ENCODE results near the gene PIEZO2.
"Not testable (repeated sequence)": the region's sequence is repeated elsewhere in the genome, so short reads cannot be mapped to it uniquely, and the experiment has no call there.

The PIEZO2 gene

GRCh38 chr18:10852385-10853303 lies 296.7 kb downstream of the PIEZO2 start:
- no peak overlapping the region for H3K27ac Mint-ChIP-seq
- no peak overlapping the region for H3K4me3 Mint-ChIP-seq
- H3K27me3 Mint-ChIP-seq = peaks cover 14% of the 10 kb centered on the region
- no peaks in the 10 kb centered on the region for H3K36me3 Mint-ChIP-seq (ENCODE audit: low read depth)
- H3K4me1 Mint-ChIP-seq (ENCODE audit: low read depth) = no peaks in the 10 kb centered on the region
- no peaks in the 10 kb centered on the region for H3K9me3 Mint-ChIP-seq

DNA sequence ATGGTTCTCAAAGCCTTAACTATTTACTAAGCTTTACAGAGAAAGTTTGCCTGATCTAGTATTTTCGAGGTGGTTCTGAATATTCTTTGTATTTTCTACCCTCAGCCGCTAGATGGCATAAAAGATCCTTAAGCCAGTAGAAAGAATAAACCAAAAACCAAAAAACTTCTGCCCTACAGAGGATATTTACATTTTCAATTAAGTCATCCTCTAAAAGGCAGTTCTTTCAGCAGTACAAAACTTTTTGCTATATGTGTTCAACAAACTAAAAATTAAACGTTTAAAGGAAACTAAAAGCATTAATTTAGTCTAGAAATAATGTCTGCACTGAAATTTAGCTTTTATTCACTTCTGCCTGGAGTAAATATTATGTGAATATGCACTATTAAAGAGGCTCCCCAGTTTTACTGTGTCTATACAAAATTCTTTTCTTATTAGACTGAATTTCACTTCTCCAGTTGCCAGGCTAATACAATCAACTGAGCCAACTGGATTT lies 297.5 kb downstream of the PIEZO2 start:
- Mint-ChIP-seq H3K4me1 (ENCODE audit: low read depth) (no peaks in the 10 kb centered on the region), H3K27me3 (peaks cover 11% of the 10 kb centered on the region), H3K9me3 (no peaks in the 10 kb centered on the region), H3K4me3 (no peak overlapping the region), H3K36me3 (ENCODE audit: low read depth) (no peaks in the 10 kb centered on the region), H3K27ac (no peak overlapping the region)

GRCh38 chr18:10850840-10851239 lies 298.5 kb downstream of the PIEZO2 start:
- no peaks in the 10 kb centered on the region for H3K36me3 Mint-ChIP-seq (ENCODE audit: low read depth)
- H3K4me1 Mint-ChIP-seq (ENCODE audit: low read depth) = no peaks in the 10 kb centered on the region
- H3K27me3 Mint-ChIP-seq = peaks cover 9% of the 10 kb centered on the region
- H3K27ac Mint-ChIP-seq = no peak overlapping the region
- no peaks in the 10 kb centered on the region for H3K9me3 Mint-ChIP-seq
- H3K4me3 Mint-ChIP-seq = no peak overlapping the region

DNA sequence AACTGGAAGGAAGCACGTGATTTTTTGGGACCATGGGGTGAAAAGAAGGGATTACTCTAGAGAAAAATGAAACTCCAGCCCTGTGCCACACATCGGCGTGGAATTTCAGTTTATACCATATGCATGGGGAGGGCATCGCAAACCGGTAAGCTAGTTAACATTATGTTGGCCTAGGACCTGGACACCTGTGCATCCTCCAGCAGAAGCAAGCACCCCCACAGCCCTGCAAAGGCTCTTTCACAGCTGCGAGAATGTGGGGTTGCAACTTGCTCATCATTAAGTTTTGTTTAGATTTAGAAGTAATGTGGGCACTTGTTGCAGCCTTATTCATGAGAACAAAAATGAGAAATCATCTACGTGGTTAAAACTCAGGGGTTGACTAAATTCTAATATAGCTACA lies 299.2 kb downstream of the PIEZO2 start:
- Mint-ChIP-seq H3K4me1 (ENCODE audit: low read depth) (no peaks in the 10 kb centered on the region), H3K27ac (no peak overlapping the region), H3K4me3 (no peak overlapping the region)

DNA sequence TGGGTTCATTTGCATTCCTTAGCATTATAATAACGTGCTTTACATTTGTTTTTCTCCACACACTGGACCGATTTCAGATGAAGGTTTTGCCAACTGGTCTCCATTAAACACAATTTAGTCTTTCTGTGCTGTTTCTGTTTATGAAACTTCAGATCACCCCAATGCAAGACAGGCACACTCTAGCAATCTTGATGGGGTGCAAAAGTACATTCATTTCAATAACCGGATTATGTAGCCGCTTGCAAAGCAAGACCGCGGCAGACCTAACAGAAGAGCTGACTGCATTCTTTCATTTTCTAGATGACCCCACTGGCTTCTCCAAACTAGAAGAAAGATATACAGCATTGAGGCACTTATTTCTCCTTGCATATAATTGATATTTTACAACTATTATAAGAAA lies 301.5 kb downstream of the PIEZO2 start:
- no peaks in the 10 kb centered on the region for H3K36me3 Mint-ChIP-seq (ENCODE audit: low read depth)
- H3K4me1 Mint-ChIP-seq (ENCODE audit: low read depth) = no peaks in the 10 kb centered on the region
- no peaks in the 10 kb centered on the region for H3K9me3 Mint-ChIP-seq
- H3K27ac Mint-ChIP-seq = no peak overlapping the region
- H3K4me3 Mint-ChIP-seq = no peak overlapping the region
- peaks cover 2% of the 10 kb centered on the region for H3K27me3 Mint-ChIP-seq

More for the DNA sequence above, 299.2 kb downstream of the PIEZO2 start:
- H3K9me3 Mint-ChIP-seq = no peaks in the 10 kb centered on the region
- H3K27me3 Mint-ChIP-seq = peaks cover 7% of the 10 kb centered on the region
- no peaks in the 10 kb centered on the region for H3K36me3 Mint-ChIP-seq (ENCODE audit: low read depth)

- no peaks in the 10 kb centered on the region for H3K9me3 Mint-ChIP-seq
- no peaks in the 10 kb centered on the region for H3K36me3 Mint-ChIP-seq (ENCODE audit: low read depth)
- H3K4me3 Mint-ChIP-seq = no peak overlapping the region
- H3K4me1 Mint-ChIP-seq (ENCODE audit: low read depth) = no peaks in the 10 kb centered on the region
- H3K27ac Mint-ChIP-seq = no peak overlapping the region
- no peaks in the 10 kb centered on the region for H3K27me3 Mint-ChIP-seq
Observed at GRCh38 chr18:10847408-10847790, 302.0 kb downstream of the PIEZO2 start.

DNA sequence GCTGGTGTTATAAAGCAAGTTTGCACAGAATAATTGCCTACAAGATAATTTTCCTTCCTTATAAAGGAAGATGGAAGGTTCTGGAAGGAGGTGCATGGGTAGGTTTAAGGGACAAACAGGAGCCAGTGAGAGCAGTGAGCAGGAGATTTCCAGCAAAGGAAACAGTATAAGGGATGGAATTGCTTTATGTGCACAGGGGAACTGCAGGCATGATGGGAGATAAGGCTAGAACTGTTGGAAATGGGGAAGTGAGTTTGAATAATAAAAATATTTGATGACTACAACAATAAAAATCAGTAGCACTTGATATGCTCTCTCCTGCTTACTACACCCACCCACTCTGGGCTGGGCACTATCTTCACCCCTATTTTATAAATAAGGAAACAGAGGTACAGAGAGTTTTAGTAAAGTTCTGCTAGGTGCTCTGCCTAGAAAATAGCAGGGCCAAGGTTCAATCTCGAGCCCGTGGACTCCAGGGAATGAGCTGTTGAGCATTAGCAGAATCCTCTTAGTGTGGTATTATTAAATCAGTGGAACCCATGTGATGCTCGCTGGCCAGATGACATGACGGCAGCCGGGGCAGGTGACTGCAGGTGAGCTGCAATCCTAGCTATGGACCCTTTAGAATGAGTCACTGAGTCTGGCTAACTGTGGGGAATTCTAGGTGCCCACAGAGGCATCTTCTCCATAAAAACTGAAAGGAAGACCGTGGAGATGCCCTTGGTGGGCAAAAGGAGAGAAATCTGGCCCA lies 302.5 kb downstream of the PIEZO2 start:
- no peak overlapping the region for H3K4me3 Mint-ChIP-seq
- H3K9me3 Mint-ChIP-seq = no peaks in the 10 kb centered on the region
- no peaks in the 10 kb centered on the region for H3K4me1 Mint-ChIP-seq (ENCODE audit: low read depth)
- no peak overlapping the region for H3K27ac Mint-ChIP-seq
- no peaks in the 10 kb centered on the region for H3K27me3 Mint-ChIP-seq
- no peaks in the 10 kb centered on the region for H3K36me3 Mint-ChIP-seq (ENCODE audit: low read depth)

DNA sequence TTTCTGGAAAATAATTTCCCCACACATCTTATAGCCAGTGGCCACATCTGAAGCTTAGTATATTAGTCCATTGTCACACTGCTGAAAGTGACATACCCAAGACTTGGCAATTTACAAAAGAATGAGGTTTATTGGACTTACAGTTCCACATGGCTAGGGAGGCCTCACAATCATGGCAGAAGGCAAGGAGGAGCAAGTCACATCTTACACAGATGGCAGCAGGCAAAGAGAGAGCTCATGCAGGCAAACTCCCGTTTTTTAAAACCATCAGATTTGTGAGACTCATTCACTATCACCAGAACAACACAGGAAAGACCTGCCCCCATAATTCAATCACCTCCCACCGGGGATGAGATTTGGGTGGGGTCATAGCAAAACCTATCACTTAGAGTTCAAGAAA lies 303.3 kb downstream of the PIEZO2 start:
- H3K27ac Mint-ChIP-seq; H3K4me3 Mint-ChIP-seq; H3K27me3 Mint-ChIP-seq; H3K9me3 Mint-ChIP-seq; H3K4me1 Mint-ChIP-seq (ENCODE audit: low read depth); H3K36me3 Mint-ChIP-seq (ENCODE audit: low read depth): not testable (repeated sequence)

DNA sequence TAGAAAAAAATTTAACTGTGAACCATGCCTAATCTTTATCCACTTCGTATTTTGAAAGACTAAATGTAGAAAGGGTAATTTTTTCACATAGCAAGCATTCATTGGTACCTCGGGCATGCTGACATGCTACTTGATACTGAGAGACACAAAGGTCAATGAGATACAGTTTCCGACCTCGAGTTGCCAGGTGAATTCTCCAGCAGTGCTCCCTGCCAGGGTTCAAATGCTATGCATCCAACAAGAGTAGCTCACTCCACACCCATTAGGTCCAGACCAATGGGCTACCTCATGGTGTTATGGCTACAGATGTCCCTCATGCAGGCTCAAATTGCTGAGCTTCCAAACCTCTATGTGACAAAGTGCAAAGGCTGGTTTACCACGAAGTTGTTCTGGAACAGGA lies 305.8 kb downstream of the PIEZO2 start:
- H3K36me3 Mint-ChIP-seq (ENCODE audit: low read depth) = no peaks in the 10 kb centered on the region
- H3K4me3 Mint-ChIP-seq = no peak overlapping the region

GRCh38 chr18:10842861-10843260 lies 306.5 kb downstream of the PIEZO2 start:
- no peak overlapping the region for H3K4me3 Mint-ChIP-seq
- H3K9me3 Mint-ChIP-seq = no peaks in the 10 kb centered on the region
- H3K4me1 Mint-ChIP-seq (ENCODE audit: low read depth) = no peaks in the 10 kb centered on the region
- H3K27me3 Mint-ChIP-seq = peaks cover 4% of the 10 kb centered on the region
- no peaks in the 10 kb centered on the region for H3K36me3 Mint-ChIP-seq (ENCODE audit: low read depth)
- no peak overlapping the region for H3K27ac Mint-ChIP-seq

More for the DNA sequence above, 305.8 kb downstream of the PIEZO2 start:
- no peaks in the 10 kb centered on the region for H3K4me1 Mint-ChIP-seq (ENCODE audit: low read depth)
- no peaks in the 10 kb centered on the region for H3K9me3 Mint-ChIP-seq
- H3K27ac Mint-ChIP-seq = no peak overlapping the region
- H3K27me3 Mint-ChIP-seq = peaks cover 2% of the 10 kb centered on the region

GRCh38 chr18:10842371-10842770 lies 307.0 kb downstream of the PIEZO2 start:
- Mint-ChIP-seq H3K36me3 (ENCODE audit: low read depth) (no peaks in the 10 kb centered on the region), H3K4me3 (no peak overlapping the region), H3K27me3 (peaks cover 4% of the 10 kb centered on the region), H3K9me3 (no peaks in the 10 kb centered on the region), H3K4me1 (ENCODE audit: low read depth) (no peaks in the 10 kb centered on the region), H3K27ac (no peak overlapping the region)

GRCh38 chr18:10841203-10841602 lies 308.2 kb downstream of the PIEZO2 start:
- Mint-ChIP-seq H3K36me3 (ENCODE audit: low read depth) (no peaks in the 10 kb centered on the region), H3K27me3 (peaks cover 6% of the 10 kb centered on the region), H3K27ac (no peak overlapping the region), H3K4me3 (no peak overlapping the region), H3K9me3 (no peaks in the 10 kb centered on the region), H3K4me1 (ENCODE audit: low read depth) (no peaks in the 10 kb centered on the region)

GRCh38 chr18:10840743-10841142 lies 308.6 kb downstream of the PIEZO2 start:
- no peaks in the 10 kb centered on the region for H3K36me3 Mint-ChIP-seq (ENCODE audit: low read depth)
- no peaks in the 10 kb centered on the region for H3K9me3 Mint-ChIP-seq
- H3K4me1 Mint-ChIP-seq (ENCODE audit: low read depth) = no peaks in the 10 kb centered on the region
- H3K4me3 Mint-ChIP-seq = no peak overlapping the region
- peaks cover 6% of the 10 kb centered on the region for H3K27me3 Mint-ChIP-seq
- no peak overlapping the region for H3K27ac Mint-ChIP-seq

GRCh38 chr18:10839421-10839820 lies 309.9 kb downstream of the PIEZO2 start:
- Mint-ChIP-seq H3K4me1 (ENCODE audit: low read depth) (no peaks in the 10 kb centered on the region), H3K27me3 (peaks cover 6% of the 10 kb centered on the region), H3K4me3 (no peak overlapping the region), H3K27ac (no peak overlapping the region), H3K9me3 (no peaks in the 10 kb centered on the region), H3K36me3 (ENCODE audit: low read depth) (no peaks in the 10 kb centered on the region)

GRCh38 chr18:10838553-10838952 lies 310.8 kb downstream of the PIEZO2 start:
- Mint-ChIP-seq H3K27me3 (peaks cover 6% of the 10 kb centered on the region), H3K36me3 (ENCODE audit: low read depth) (no peaks in the 10 kb centered on the region), H3K4me1 (ENCODE audit: low read depth) (no peaks in the 10 kb centered on the region), H3K27ac (no peak overlapping the region), H3K9me3 (no peaks in the 10 kb centered on the region), H3K4me3 (no peak overlapping the region)

All from stimulated activated naive CD8-positive, alpha-beta T cell treated with anti-CD3 and anti-CD28 coated beads, Interleukin-15, Interleukin-2, amounts not matched to agents 100 ng/mL and 50 ng/mL, for 24 hours (primary cell).